H9 (cell line): Measurements from ENCODE around the gene CCDC80. TPM values are rescaled to one million over a fixed set of nuclear protein-coding genes. Genes with fewer than 3 reads are reported as not detected.

ENCODE experiments used
- DNase-seq: peaks from one replicate; pipeline ENCODE4 v3.0.0-alpha.2; 2017
- H2AFZ ChIP-seq: one replicate; pipeline ENCODE4 v1.6.1; 2013; ENCODE audit warnings: mild to moderate bottlenecking, low read length, control low read depth, moderate library complexity
- H2AK5ac ChIP-seq: 2 replicates; pipeline ENCODE4 v1.6.1; 2013; ENCODE audit warnings: low read length, control low read depth, mixed read lengths; ENCODE audit not compliant: insufficient read length
- H2BK120ac ChIP-seq: one replicate; pipeline ENCODE4 v1.6.1; 2013; ENCODE audit warnings: low read depth, mild to moderate bottlenecking, low read length, control low read depth, inconsistent platforms; ENCODE audit not compliant: poor library complexity, severe bottlenecking
- H2BK12ac ChIP-seq: 2 replicates; pipeline ENCODE4 v1.6.1; 2013; ENCODE audit warnings: low read length, control low read depth, mixed read lengths, low read depth; ENCODE audit not compliant: insufficient read length
- H2BK15ac ChIP-seq: 2 replicates; pipeline ENCODE4 v1.6.1; 2013; ENCODE audit warnings: low read depth, low read length, control low read depth
- H2BK20ac ChIP-seq: one replicate; pipeline ENCODE4 v1.6.1; 2013; ENCODE audit warnings: low read depth, mild to moderate bottlenecking, low read length, control low read depth, inconsistent platforms; ENCODE audit not compliant: poor library complexity, severe bottlenecking
- H2BK5ac ChIP-seq: 2 replicates; pipeline ENCODE4 v1.6.1; 2013; ENCODE audit warnings: low read length, control low read depth, mixed read lengths; ENCODE audit not compliant: insufficient read length
- H3K14ac ChIP-seq: 2 replicates; pipeline ENCODE4 v1.6.1; 2013; ENCODE audit warnings: low read length, control low read depth; ENCODE audit not compliant: insufficient read depth
- H3K18ac ChIP-seq: 2 replicates; pipeline ENCODE4 v1.6.1; 2013; ENCODE audit warnings: low read depth, mild to moderate bottlenecking, mixed read lengths, low read length, control low read depth; ENCODE audit not compliant: insufficient read length
- H3K23ac ChIP-seq: 2 replicates; pipeline ENCODE4 v1.6.1; 2013; ENCODE audit warnings: low read length, control low read depth, mixed read lengths, low read depth; ENCODE audit not compliant: insufficient read length
- H3K23me2 ChIP-seq: 2 replicates; pipeline ENCODE4 v1.6.1; 2013; ENCODE audit warnings: low read depth, mild to moderate bottlenecking, mixed read lengths, low read length, control low read depth; ENCODE audit not compliant: insufficient read length, poor library complexity, severe bottlenecking
- H3K27ac ChIP-seq: 2 replicates; pipeline ENCODE4 v1.5.1; 2013; ENCODE audit warnings: low read length, control low read depth, mixed read lengths, low read depth; ENCODE audit not compliant: insufficient read length
- H3K27me3 ChIP-seq: 2 replicates; pipeline ENCODE4 v1.6.1; 2013; ENCODE audit warnings: low read length, control low read depth, inconsistent platforms; ENCODE audit not compliant: insufficient read depth
- H3K4ac ChIP-seq: 2 replicates; pipeline ENCODE4 v1.6.1; 2013; ENCODE audit warnings: low read depth, mild to moderate bottlenecking, control low read depth, inconsistent platforms, low read length, moderate library complexity
- H3K4me1 ChIP-seq: 2 replicates; pipeline ENCODE4 v1.6.1; 2013; ENCODE audit warnings: low read length, control low read depth, inconsistent platforms; ENCODE audit not compliant: insufficient read depth
- H3K4me2 ChIP-seq: 2 replicates; pipeline ENCODE4 v1.6.1; 2013; ENCODE audit warnings: low read length, control low read depth, mixed read lengths; ENCODE audit not compliant: insufficient read length, insufficient read depth
- H3K56ac ChIP-seq: 2 replicates; pipeline ENCODE4 v1.6.1; 2013; ENCODE audit warnings: low read depth, mild to moderate bottlenecking, mixed read lengths, low read length, control low read depth; ENCODE audit not compliant: insufficient read length
- H3K79me1 ChIP-seq: 2 replicates; pipeline ENCODE4 v1.6.1; 2013; ENCODE audit warnings: low read depth, mild to moderate bottlenecking, moderate library complexity, low read length, control low read depth, inconsistent platforms; ENCODE audit not compliant: insufficient read depth, poor library complexity, severe bottlenecking
- H3K79me2 ChIP-seq: 2 replicates; pipeline ENCODE4 v1.6.1; 2013; ENCODE audit warnings: low read length, control low read depth, inconsistent platforms; ENCODE audit not compliant: insufficient read depth
- H3K9ac ChIP-seq: 2 replicates; pipeline ENCODE4 v1.6.1; 2013; ENCODE audit warnings: low read length, control low read depth, mixed read lengths; ENCODE audit not compliant: insufficient read length; ENCODE audit errors: extremely low read depth
- H3K9me3 ChIP-seq: one replicate; pipeline ENCODE4 v1.6.1; 2013; ENCODE audit warnings: low read depth, low read length, inconsistent platforms; ENCODE audit not compliant: control insufficient read depth
- H3T11ph ChIP-seq: one replicate; pipeline ENCODE4 v1.6.1; 2013; ENCODE audit warnings: mild to moderate bottlenecking, low read length, control low read depth, inconsistent platforms
- H4K20me1 ChIP-seq: one replicate; pipeline ENCODE4 v1.6.1; 2013; ENCODE audit not compliant: control insufficient read depth, insufficient read length, insufficient read depth
- H4K5ac ChIP-seq: 2 replicates; pipeline ENCODE4 v1.6.1; 2013; ENCODE audit warnings: low read depth, mild to moderate bottlenecking, mixed read lengths, low read length, control low read depth; ENCODE audit not compliant: insufficient read length
- H4K8ac ChIP-seq: replicated peaks from 2 replicates; pipeline ENCODE4 v1.6.1; 2013; ENCODE audit warnings: low read length, control low read depth, mixed read lengths, low read depth; ENCODE audit not compliant: insufficient read length
- H4K91ac ChIP-seq: 2 replicates; pipeline ENCODE4 v1.6.1; 2013; ENCODE audit warnings: low read depth, mild to moderate bottlenecking, moderate library complexity, mixed read lengths, low read length, control low read depth; ENCODE audit not compliant: insufficient read length
- H3K27ac Mint-ChIP-seq, 3 experiments: 2 replicates in 2 of 3; 3 replicates in 1 of 3; pipeline ENCODE4 v1.8.0; 2020 to 2021; ENCODE audit warnings: mixed read lengths in 3 of 3, mild to moderate bottlenecking in 1 of 3, moderate library complexity in 1 of 3
- H3K27me3 Mint-ChIP-seq: 2 replicates; pipeline ENCODE4 v1.8.0; 2021; ENCODE audit warnings: low read depth, mild to moderate bottlenecking, moderate library complexity, mixed read lengths
- H3K36me3 Mint-ChIP-seq, 3 experiments: 2 replicates in 2 of 3; 3 replicates in 1 of 3; pipeline ENCODE4 v1.8.0; 2020 to 2021; ENCODE audit warnings: low read depth in 3 of 3, mixed read lengths in 3 of 3; ENCODE audit not compliant: insufficient read depth in 1 of 3
- H3K4me1 Mint-ChIP-seq, 2 experiments: 2 replicates each; pipeline ENCODE4 v1.8.0; 2020; ENCODE audit warnings: mixed read lengths in 2 of 2
- H3K4me3 Mint-ChIP-seq, 2 experiments: 2 replicates in 1 of 2; 3 replicates in 1 of 2; pipeline ENCODE4 v1.8.0; 2020 to 2021; ENCODE audit warnings: mild to moderate bottlenecking in 2 of 2, mixed read lengths in 2 of 2, moderate library complexity in 1 of 2
- H3K9me3 Mint-ChIP-seq, 2 experiments: 2 replicates in 1 of 2; 3 replicates in 1 of 2; pipeline ENCODE4 v1.8.0; 2020; ENCODE audit warnings: mild to moderate bottlenecking in 2 of 2, mixed read lengths in 2 of 2, moderate library complexity in 1 of 2
- CTCF ChIP-seq: fragments of 200-600 bp; sonication (generic); conservative IDR thresholded peaks from 3 replicates; pipeline ENCODE4 v1.8.0; 2021; ENCODE audit warnings: antibody characterized with exemption, mild to moderate bottlenecking
- total RNA-seq: library from RNA; stranded (reverse); gene quantifications from 2 replicates; pipeline ENCODE4 v1.2.1, GENCODE V29; 2021

Gene CCDC80
- total RNA-seq, 1 experiment from 2014 or later, result 5.4 TPM

- Histone ChIP-seq H2AK5ac (no peak overlapping the region), H3K23me2 (no peaks in the 10 kb centered on the region), H3K18ac (no peak overlapping the region), H3K4ac (no peak overlapping the region), H2BK12ac (no peak overlapping the region), H3T11ph (no peak overlapping the region), H2BK15ac (no peak overlapping the region), H2BK120ac (no peak overlapping the region), H2BK20ac (no peak overlapping the region), H3K79me1 (no peaks in the 10 kb centered on the region), H2AFZ (no peak overlapping the region), H2BK5ac (no peak overlapping the region), H3K4me1 (0 out of 2 replicates have a peak, but pooled peaks cover 3% of the 10 kb centered on the region), H3K23ac (no peak overlapping the region), H3K56ac (no peak overlapping the region), H4K91ac (no peak overlapping the region), H4K8ac (no peak overlapping the region), H4K5ac (no peak overlapping the region), H3K14ac (no peak overlapping the region), H3K79me2 (no peaks in the 10 kb centered on the region), H4K20me1 (no peaks in the 10 kb centered on the region), H3K4me2 (no peak overlapping the region), H3K9ac (no peak overlapping the region), H3K9me3 (no peaks in the 10 kb centered on the region), H3K27me3 (no peaks in the 10 kb centered on the region), H3K27ac (no peak overlapping the region)
- Mint-ChIP-seq H3K4me3 (no peak overlapping the region), H3K4me1 (peaks cover 0 to 3% of the 10 kb centered on the region in 2 experiments; a peak in 1 of 4 replicates), H3K36me3 (no peaks in the 10 kb centered on the region), H3K9me3 (no peaks in the 10 kb centered on the region), H3K27ac (no peak overlapping the region), H3K27me3 (no peaks in the 10 kb centered on the region)
- no peak for DNase-seq
- no peak for TF ChIP-seq CTCF
These were observed 33.1 kb downstream of the CCDC80 start for GRCh38 chr3:112607863-112608262.
